GM21619 (cell line): ENCODE results near the gene TLE4.

Experiments used
- ATAC-seq: cut with Tn5 transposase; IDR thresholded peaks from one replicate; pipeline ENCODE4 v1.9.1; 2021; ENCODE audit not compliant: unreplicated experiment

Gene TLE4

GRCh38 chr9:79570448-79571308, 1.1 kb upstream of the TLE4 start:
- no peak for ATAC-seq

- ATAC-seq: no peak
Observed at GRCh38 chr9:79572032-79572607, 355 bp downstream of the TLE4 start.

- no peak for ATAC-seq
Observed at GRCh38 chr9:79572608-79573411, 1.0 kb downstream of the TLE4 start.

GRCh38 chr9:79573412-79573923, 1.7 kb downstream of the TLE4 start:
- no peak for ATAC-seq

- ATAC-seq: no peak
Observed at GRCh38 chr9:79574136-79574535, 2.4 kb downstream of the TLE4 start.

GRCh38 chr9:79574781-79575180, 3.0 kb downstream of the TLE4 start:
- ATAC-seq: no peak

- ATAC-seq: no peak
Observed at GRCh38 chr9:79575547-79575946, 3.8 kb downstream of the TLE4 start.

DNA sequence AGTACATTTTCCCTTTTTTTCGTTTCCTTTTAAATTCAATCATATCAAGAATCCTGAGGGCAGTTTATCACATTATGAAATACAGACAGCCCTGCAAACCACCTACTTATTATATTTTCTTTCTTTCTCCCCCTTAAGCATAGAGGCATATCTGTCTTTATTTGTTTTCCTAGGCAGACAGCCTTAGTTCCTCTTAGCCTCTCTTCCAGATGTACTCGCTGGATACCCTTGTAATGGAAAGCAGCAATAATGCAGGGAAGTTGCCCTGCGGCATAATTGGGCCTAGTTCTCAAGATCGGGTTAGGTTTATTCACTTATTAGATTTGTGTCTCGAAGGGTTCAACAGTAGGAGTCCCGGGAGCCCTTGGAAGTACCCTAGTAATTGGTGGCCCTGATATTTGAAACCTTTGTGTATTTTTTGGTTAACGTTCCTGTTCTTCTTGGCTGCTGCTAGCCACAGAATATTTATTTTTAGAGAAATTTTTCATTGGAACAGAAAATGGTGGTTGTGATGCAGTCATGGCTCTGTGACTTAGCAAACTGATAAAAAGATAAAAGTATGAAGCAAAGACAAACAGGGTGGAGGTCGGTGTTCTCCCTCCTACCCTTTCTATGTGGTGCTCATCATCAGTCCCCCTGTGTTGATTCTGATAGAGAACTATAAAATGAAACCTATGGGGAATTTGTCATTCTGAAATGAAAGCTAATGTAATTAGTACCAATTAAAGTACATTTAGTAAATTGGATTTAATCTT, 6.4 kb downstream of the TLE4 start:
- ATAC-seq: no peak

- no peak for ATAC-seq
Observed at GRCh38 chr9:79578891-79579290, 7.1 kb downstream of the TLE4 start.

DNA sequence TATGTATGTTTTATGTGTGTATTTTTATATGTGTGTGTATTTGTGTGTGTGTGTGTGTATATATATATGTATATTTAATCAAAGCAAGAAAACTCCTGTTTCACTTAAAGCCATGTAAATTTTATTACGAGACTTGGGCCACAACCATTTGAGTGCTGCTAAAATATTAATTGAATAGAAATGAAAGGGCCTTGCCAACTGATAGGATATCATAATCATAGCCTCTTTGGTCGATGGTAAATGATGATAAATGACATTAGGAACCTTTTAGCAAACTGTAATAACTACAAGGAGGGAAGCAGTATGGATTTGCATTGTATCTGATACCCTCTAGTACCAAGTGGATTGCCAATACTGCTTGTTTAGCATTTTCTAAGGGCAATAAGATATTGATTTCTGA, 7.9 kb downstream of the TLE4 start:
- no peak for ATAC-seq

DNA sequence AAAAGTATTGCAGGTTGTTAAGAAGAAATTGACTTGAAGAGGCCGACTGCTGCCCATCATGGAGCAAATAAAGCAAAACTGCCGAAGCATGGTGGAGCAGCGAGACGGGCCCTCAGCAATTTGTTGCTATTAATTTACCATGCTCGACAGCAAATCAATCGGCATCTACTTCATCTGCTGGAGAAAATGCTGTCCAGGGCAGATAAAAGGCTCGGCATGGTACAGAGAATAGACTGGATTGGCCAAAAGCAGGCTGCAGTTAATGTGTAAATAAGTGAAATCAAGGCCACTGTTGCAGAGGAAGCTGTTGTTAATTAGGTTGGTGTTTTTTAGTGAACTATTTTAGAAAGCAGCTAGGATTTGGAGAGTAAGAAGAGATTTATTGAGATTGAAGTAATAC, 8.3 kb downstream of the TLE4 start:
- ATAC-seq: no peak

DNA sequence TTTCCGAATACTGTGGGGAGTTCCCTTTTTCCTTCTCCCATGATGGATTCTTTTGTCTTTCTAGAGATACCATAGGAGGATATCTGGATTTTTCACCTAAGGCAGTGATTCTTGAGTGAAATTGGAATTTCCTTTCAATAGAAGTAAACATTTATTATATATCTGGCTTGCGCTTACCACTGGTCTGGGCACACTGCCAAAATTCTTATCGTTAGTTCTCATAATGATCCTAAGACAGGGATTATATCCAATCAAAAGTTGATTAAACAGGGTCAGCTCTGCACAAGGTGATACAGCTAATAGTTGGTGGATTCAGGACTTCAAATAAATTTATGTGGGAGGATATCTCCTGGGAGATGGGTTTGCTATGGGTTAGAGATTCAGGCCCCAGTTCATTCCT, 9.6 kb downstream of the TLE4 start:
- no peak for ATAC-seq

- ATAC-seq: no peak
Observed at GRCh38 chr9:79581794-79582193, 10.0 kb downstream of the TLE4 start.

GRCh38 chr9:79583952-79584654, 12.3 kb downstream of the TLE4 start:
- peak; percentile 60 for ATAC-seq

DNA sequence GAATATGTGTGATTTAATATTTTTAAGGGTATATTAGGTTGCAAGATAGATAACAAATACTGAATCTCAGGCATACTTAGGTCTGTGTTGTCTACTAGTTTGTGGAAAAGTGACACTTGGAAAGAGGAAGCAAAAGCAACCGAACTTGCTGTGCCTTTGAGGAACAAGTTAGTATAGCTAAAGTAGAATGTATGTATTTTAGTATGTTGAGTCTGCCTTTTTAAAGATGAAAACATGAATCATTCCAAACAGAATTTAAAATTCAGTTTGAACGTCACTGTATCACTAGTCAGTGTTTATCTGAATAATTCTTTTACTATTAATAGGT, 12.9 kb downstream of the TLE4 start:
- no peak for ATAC-seq

DNA sequence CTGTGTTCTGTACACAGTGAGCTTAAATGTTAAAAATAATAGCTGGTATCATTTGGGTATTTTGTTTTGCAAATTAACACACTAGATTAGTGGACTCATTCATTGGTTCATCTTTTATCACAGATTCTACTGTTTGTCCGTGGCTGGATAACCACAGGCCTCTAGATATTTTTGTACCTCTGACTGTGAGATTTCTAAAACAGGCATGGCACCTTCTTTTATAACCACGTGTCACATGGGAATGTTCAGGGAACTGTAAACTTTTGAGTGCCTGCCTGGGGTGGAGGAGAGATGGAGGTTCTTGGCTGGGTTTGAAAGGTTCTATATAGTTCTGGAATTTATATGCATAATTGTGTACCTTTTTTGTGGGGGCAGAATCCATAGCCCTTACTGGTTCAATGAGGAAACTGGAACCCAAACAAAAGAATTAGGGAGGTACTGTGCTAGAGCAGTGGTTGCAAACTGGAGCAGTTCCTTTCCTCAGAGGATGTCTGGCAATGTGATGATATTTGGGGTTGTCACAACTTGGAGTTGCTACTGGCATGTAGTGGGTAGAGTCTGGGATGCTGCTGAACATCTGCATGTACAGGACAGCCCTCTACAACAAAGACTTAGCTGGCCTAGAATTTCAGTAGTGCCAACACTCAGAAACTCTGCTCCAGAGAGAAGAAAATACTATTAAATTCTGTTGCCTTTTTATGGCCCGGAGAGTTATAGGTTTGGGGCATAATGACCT, 16.9 kb downstream of the TLE4 start:
- ATAC-seq: no peak

- ATAC-seq: no peak
Observed at GRCh38 chr9:79591458-79591857, 19.7 kb downstream of the TLE4 start.

DNA sequence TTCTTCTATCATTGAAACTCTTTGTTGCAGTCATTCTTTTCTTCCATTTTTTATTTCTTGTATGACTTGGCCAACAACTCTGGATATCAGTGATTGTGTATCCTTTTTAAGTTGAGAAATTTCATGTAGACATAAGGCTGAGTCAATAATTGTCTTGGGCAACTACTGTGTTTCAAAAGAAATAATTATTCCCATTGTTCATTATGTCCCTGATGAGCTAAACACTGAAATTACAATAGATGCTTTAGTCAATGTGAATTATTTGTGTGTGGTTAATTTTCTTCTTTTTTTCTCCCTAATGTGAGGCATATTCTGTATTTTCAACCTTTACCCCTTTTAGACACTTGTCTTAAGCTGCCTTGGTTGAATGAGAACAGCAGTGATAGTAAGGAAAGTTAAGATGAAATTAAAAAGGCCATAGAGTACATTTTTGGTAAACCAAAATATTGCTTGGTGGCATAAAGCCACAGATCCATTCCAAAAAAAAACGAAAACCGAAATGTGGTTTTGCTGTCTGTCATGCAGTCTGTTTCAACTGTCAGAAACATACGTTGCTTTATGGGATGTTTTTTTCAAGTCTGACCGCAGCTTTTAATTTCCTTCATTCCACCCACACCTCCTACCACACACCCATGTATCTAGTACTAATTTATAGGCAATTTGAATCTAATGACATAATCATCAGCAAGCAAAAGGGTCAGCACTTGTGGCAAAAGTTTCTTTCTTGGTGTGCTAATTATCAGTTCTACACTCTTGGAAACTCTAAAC, 21.1 kb downstream of the TLE4 start:
- no peak for ATAC-seq
